Epidermal melanocyte (primary cell): ENCODE measurements around the gene LCLAT1.
"Not testable (repeated sequence)": the region's sequence is repeated elsewhere in the genome, so short reads cannot be mapped to it uniquely, and the experiment has no call there.

Experiments
- DNase-seq: peaks from one replicate; pipeline ENCODE4 v3.0.0; 2011; ENCODE audit warnings: low spot score; ENCODE audit not compliant: insufficient read length

The LCLAT1 gene

GRCh38 chr2:30454571-30454970, 7.5 kb downstream of the LCLAT1 start:
- DNase-seq = no peak

- no peak for DNase-seq
Observed at GRCh38 chr2:30455114-30455738, 8.2 kb downstream of the LCLAT1 start.

- DNase-seq = no peak
Observed at GRCh38 chr2:30456106-30456505, 9.1 kb downstream of the LCLAT1 start.

GRCh38 chr2:30456579-30456978, 9.5 kb downstream of the LCLAT1 start:
- DNase-seq = no peak

GRCh38 chr2:30457296-30457695, 10.2 kb downstream of the LCLAT1 start:
- no peak for DNase-seq

GRCh38 chr2:30459140-30459539, 12.1 kb downstream of the LCLAT1 start:
- DNase-seq = no peak

- no peak for DNase-seq
Observed at GRCh38 chr2:30462131-30462857, 15.2 kb downstream of the LCLAT1 start.

- DNase-seq = no peak
Observed at GRCh38 chr2:30463535-30463934, 16.5 kb downstream of the LCLAT1 start.

- DNase-seq = no peak
Observed at GRCh38 chr2:30464544-30465170, 17.6 kb downstream of the LCLAT1 start.

GRCh38 chr2:30465171-30465545, 18.1 kb downstream of the LCLAT1 start:
- DNase-seq = no peak

- DNase-seq = no peak
Observed at GRCh38 chr2:30466216-30466615, 19.2 kb downstream of the LCLAT1 start.

GRCh38 chr2:30467062-30467826, 20.2 kb downstream of the LCLAT1 start:
- DNase-seq = not testable (repeated sequence)

GRCh38 chr2:30470426-30470825, 23.4 kb downstream of the LCLAT1 start:
- DNase-seq = no peak

- no peak for DNase-seq
Observed at GRCh38 chr2:30472326-30472725, 25.3 kb downstream of the LCLAT1 start.

- DNase-seq = no peak
Observed at GRCh38 chr2:30475542-30475941, 28.5 kb downstream of the LCLAT1 start.

GRCh38 chr2:30476636-30477035, 29.6 kb downstream of the LCLAT1 start:
- no peak for DNase-seq

- no peak for DNase-seq
Observed at GRCh38 chr2:30480703-30481322, 33.8 kb downstream of the LCLAT1 start.

- no peak for DNase-seq
Observed at GRCh38 chr2:30481323-30481800, 34.3 kb downstream of the LCLAT1 start.

- no peak for DNase-seq
Observed at GRCh38 chr2:30482011-30482410, 35.0 kb downstream of the LCLAT1 start.

- no peak for DNase-seq
Observed at GRCh38 chr2:30484145-30484544, 37.1 kb downstream of the LCLAT1 start.

- no peak for DNase-seq
Observed at GRCh38 chr2:30484995-30485394, 37.9 kb downstream of the LCLAT1 start.
